ENCODE data around the gene COL4A2. TPM values are rescaled to one million over a fixed set of nuclear protein-coding genes. Genes with fewer than 3 reads are reported as not detected.

The COL4A2 gene
- total RNA-seq, 3 donors from 2014 or later (not counting 1 experiment from before 2014, with no cell fraction given) = not detected

- Histone ChIP-seq H3K4me3 (ENCODE audit: low read length) (no peak overlapping the region), H3K27me3 (ENCODE audit: control insufficient read depth, insufficient read depth, low read length) (peaks cover 5% of the 10 kb centered on the region), H3K4me1 (ENCODE audit: control insufficient read depth, insufficient read depth, low read length) (no peaks in the 10 kb centered on the region), H3K9me3 (ENCODE audit: control insufficient read depth, insufficient read depth, low read length) (peaks cover 3% of the 10 kb centered on the region), H3K36me3 (ENCODE audit: control insufficient read depth, insufficient read depth, low read length) (no peaks in the 10 kb centered on the region), H3K27ac (ENCODE audit: low read length) (no peak overlapping the region)
- Mint-ChIP-seq H3K27ac (no peak overlapping the region), H3K4me1 (no peaks in the 10 kb centered on the region), H3K36me3 (no peaks in the 10 kb centered on the region), H3K4me3 (no peak overlapping the region), H3K27me3 (ENCODE audit: low read depth in 2 of 2) (peaks cover 20 to 41% of the 10 kb centered on the region in 2 donors), H3K9me3 (no peaks in the 10 kb centered on the region)
- ATAC-seq (no peak), DNase-seq (no peak)
- WGBS (ENCODE audit: insufficient coverage) = 49% methylated on average over 18 of the region's 19 CpGs
- intact Hi-C loops (cut with micrococcal nuclease) = no loop called here
- TF ChIP-seq CTCF (IDR thresholded peaks at IDR 0.05) = no peak
Measured at GRCh38 chr13:110388108-110388943, 81.2 kb downstream of the COL4A2 start.

- WGBS (ENCODE audit: insufficient coverage) = 89% methylated on average over 5 of the region's 5 CpGs
- ATAC-seq (no peak), DNase-seq (no peak)
- H3K4me1 ChIP-seq (ENCODE audit: control insufficient read depth, insufficient read depth, low read length) = no peaks in the 10 kb centered on the region
- H3K27ac ChIP-seq (ENCODE audit: low read length) = no peak overlapping the region
- TF ChIP-seq CTCF (IDR thresholded peaks at IDR 0.05) = no peak
- Mint-ChIP-seq H3K9me3 (no peaks in the 10 kb centered on the region), H3K4me1 (no peaks in the 10 kb centered on the region), H3K36me3 (no peaks in the 10 kb centered on the region), H3K4me3 (no peak overlapping the region), H3K27ac (no peak overlapping the region), H3K27me3 (ENCODE audit: low read depth in 2 of 2) (peaks cover 24 to 53% of the 10 kb centered on the region in 2 donors)
- no peak overlapping the region for H3K4me3 ChIP-seq (ENCODE audit: low read length)
- no peaks in the 10 kb centered on the region for H3K36me3 ChIP-seq (ENCODE audit: control insufficient read depth, insufficient read depth, low read length)
- H3K9me3 ChIP-seq (ENCODE audit: control insufficient read depth, insufficient read depth, low read length) = peaks cover 2% of the 10 kb centered on the region
- H3K27me3 ChIP-seq (ENCODE audit: control insufficient read depth, insufficient read depth, low read length) = peaks cover 5% of the 10 kb centered on the region
- intact Hi-C loops (cut with micrococcal nuclease) = no loop called here
Measured at GRCh38 chr13:110390567-110390966, 83.5 kb downstream of the COL4A2 start.

- H3K36me3 Mint-ChIP-seq = no peaks in the 10 kb centered on the region
- H3K27ac ChIP-seq (ENCODE audit: low read length) = no peak overlapping the region
- WGBS (ENCODE audit: insufficient coverage) = 93% methylated on average over 6 of the region's 6 CpGs
- DNase-seq (no peak), ATAC-seq (no peak)
- no peak overlapping the region for H3K27ac Mint-ChIP-seq
- peaks cover 5% of the 10 kb centered on the region for H3K27me3 ChIP-seq (ENCODE audit: control insufficient read depth, insufficient read depth, low read length)
- no peak for TF ChIP-seq CTCF (IDR thresholded peaks at IDR 0.05)
- H3K4me3 Mint-ChIP-seq = no peak overlapping the region
- no peaks in the 10 kb centered on the region for H3K36me3 ChIP-seq (ENCODE audit: control insufficient read depth, insufficient read depth, low read length)
- H3K9me3 ChIP-seq (ENCODE audit: control insufficient read depth, insufficient read depth, low read length) = no peaks in the 10 kb centered on the region
- intact Hi-C loops (cut with micrococcal nuclease) = no loop called here
- H3K27me3 Mint-ChIP-seq (ENCODE audit: low read depth in 2 of 2) = peaks cover 27 to 53% of the 10 kb centered on the region in 2 donors
- H3K4me3 ChIP-seq (ENCODE audit: low read length) = no peak overlapping the region
- H3K4me1 Mint-ChIP-seq = no peaks in the 10 kb centered on the region
- no peaks in the 10 kb centered on the region for H3K9me3 Mint-ChIP-seq
- no peaks in the 10 kb centered on the region for H3K4me1 ChIP-seq (ENCODE audit: control insufficient read depth, insufficient read depth, low read length)
Measured at GRCh38 chr13:110391273-110391672, 84.2 kb downstream of the COL4A2 start.

Data from natural killer cell (primary cell).